LNCaP clone FGC (cell line): ENCODE measurements around the gene OSMR.

Experiments used
- DNase-seq: peaks from one replicate; pipeline ENCODE4 v3.0.0-alpha.2; 2011; ENCODE audit warnings: low read depth
- H3K4me3 ChIP-seq: 2 replicates; pipeline ENCODE4 v1.5.1; 2011; ENCODE audit warnings: mild to moderate bottlenecking, low read depth, low read length, control low read depth
- CTCF ChIP-seq: IDR thresholded peaks from 2 replicates; pipeline ENCODE4 v1.5.1; 2012; ENCODE audit warnings: mild to moderate bottlenecking; ENCODE audit not compliant: control insufficient read depth, insufficient read depth; ENCODE audit errors: extremely low read depth

OSMR gene

GRCh38 chr5:38830521-38831051 lies 15.2 kb upstream of the OSMR start:
- no peak for DNase-seq
- H3K4me3 ChIP-seq, result no peak overlapping the region
- no peak for TF ChIP-seq CTCF

- peak; percentile 46 for DNase-seq
- no peak overlapping the region for H3K4me3 ChIP-seq
- TF ChIP-seq CTCF, result no peak
These were observed 14.7 kb upstream of the OSMR start for GRCh38 chr5:38831117-38831516.

DNA sequence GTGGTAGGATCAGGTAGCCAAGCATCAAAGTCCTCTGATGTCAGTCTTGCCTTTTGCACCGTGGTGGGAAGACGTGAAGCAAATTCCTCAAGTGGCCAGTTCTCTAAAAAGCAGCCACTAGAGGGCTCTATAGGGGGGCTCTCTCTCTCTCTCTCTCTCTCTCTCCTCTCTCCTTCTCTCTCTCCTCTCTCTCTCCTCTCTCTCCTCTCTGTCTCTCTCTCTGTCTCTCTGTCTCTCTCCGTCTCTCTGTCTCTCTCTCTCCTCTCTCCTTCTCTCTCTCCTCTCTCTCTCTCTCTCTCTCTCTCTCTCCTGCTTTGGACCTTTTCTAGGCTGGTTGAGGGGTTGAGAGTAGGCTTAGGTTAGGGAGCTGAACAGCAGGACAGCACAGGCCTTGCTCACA lies 13.9 kb upstream of the OSMR start:
- no peak overlapping the region for H3K4me3 ChIP-seq
- DNase-seq, result peak; percentile 17
- TF ChIP-seq CTCF, result peak; percentile 42

- H3K4me3 ChIP-seq, result no peak overlapping the region
- TF ChIP-seq CTCF, result no peak
- no peak for DNase-seq
These were observed 13.0 kb upstream of the OSMR start for GRCh38 chr5:38832810-38833209.

GRCh38 chr5:38835887-38836286 lies 9.9 kb upstream of the OSMR start:
- H3K4me3 ChIP-seq, result no peak overlapping the region
- DNase-seq, result no peak
- TF ChIP-seq CTCF, result no peak

- H3K4me3 ChIP-seq, result no peak overlapping the region
- no peak for TF ChIP-seq CTCF
- DNase-seq, result no peak
These were observed 8.4 kb upstream of the OSMR start for GRCh38 chr5:38837416-38837815.

GRCh38 chr5:38837932-38838331 lies 7.9 kb upstream of the OSMR start:
- H3K4me3 ChIP-seq, result no peak overlapping the region
- no peak for DNase-seq
- no peak for TF ChIP-seq CTCF
